Neural progenitor cell (in vitro differentiated cells): ENCODE data around the gene ABCG4. TPM values are rescaled to one million over a fixed set of nuclear protein-coding genes. Genes with fewer than 3 reads are reported as not detected.
A peak's percentile ranks its signal among the peaks of the same experiment; 100 is the strongest.

ENCODE experiments used
- DNase-seq: peaks from one replicate; pipeline ENCODE4 v3.0.0-alpha.2; 2016; ENCODE audit warnings: low spot score
- H2AFZ ChIP-seq: fragments of 200-600 bp; sonication (generic); replicated peaks from 2 replicates; pipeline ENCODE4 v1.6.1; 2016; ENCODE audit warnings: antibody characterized with exemption
- H3F3A ChIP-seq: fragments of 200-600 bp; sonication (generic); 2 replicates; pipeline ENCODE4 v1.6.1; 2016; ENCODE audit warnings: antibody characterized with exemption, low read depth
- H3K27ac ChIP-seq: fragments of 200-600 bp; sonication (generic); 2 replicates; pipeline ENCODE4 v1.5.1; 2016; ENCODE audit warnings: mild to moderate bottlenecking
- H3K27me3 ChIP-seq: fragments of 200-600 bp; sonication (generic); 2 replicates; pipeline ENCODE4 v1.6.1; 2016; ENCODE audit warnings: mild to moderate bottlenecking, moderate library complexity
- H3K36me3 ChIP-seq: fragments of 200-600 bp; sonication (generic); 2 replicates; pipeline ENCODE4 v1.5.1; 2016
- H3K4me1 ChIP-seq: fragments of 200-600 bp; sonication (generic); 2 replicates; pipeline ENCODE4 v1.6.1; 2016; ENCODE audit warnings: mixed run types
- H3K4me2 ChIP-seq: fragments of 200-600 bp; sonication (generic); 2 replicates; pipeline ENCODE4 v1.6.1; 2016
- H3K4me3 ChIP-seq: fragments of 200-600 bp; sonication (generic); 2 replicates; pipeline ENCODE4 v1.5.1; 2016
- H3K79me2 ChIP-seq: fragments of 200-600 bp; sonication (generic); 2 replicates; pipeline ENCODE4 v1.6.1; 2016; ENCODE audit warnings: low read depth
- H3K9ac ChIP-seq: fragments of 200-600 bp; sonication (generic); 2 replicates; pipeline ENCODE4 v1.6.1; 2016
- H3K9me3 ChIP-seq: fragments of 200-600 bp; sonication (generic); 2 replicates; pipeline ENCODE4 v1.5.1; 2016; ENCODE audit warnings: low read depth
- H4K20me1 ChIP-seq: fragments of 200-600 bp; sonication (generic); 2 replicates; pipeline ENCODE4 v1.6.1; 2016; ENCODE audit warnings: low read depth
- H3K27ac Mint-ChIP-seq: 3 replicates; pipeline ENCODE4 v1.8.0; 2021; ENCODE audit warnings: mixed read lengths
- H3K27me3 Mint-ChIP-seq: 2 replicates; pipeline ENCODE4 v1.8.0; 2022; ENCODE audit warnings: low read depth, mild to moderate bottlenecking, inconsistent platforms, moderate library complexity, mixed read lengths; ENCODE audit not compliant: insufficient read depth
- H3K36me3 Mint-ChIP-seq: 3 replicates; pipeline ENCODE4 v1.8.0; 2021; ENCODE audit warnings: mixed read lengths
- H3K4me1 Mint-ChIP-seq: 3 replicates; pipeline ENCODE4 v1.8.0; 2021; ENCODE audit warnings: mixed read lengths
- H3K4me3 Mint-ChIP-seq: 3 replicates; pipeline ENCODE4 v1.8.0; 2021; ENCODE audit warnings: mild to moderate bottlenecking, moderate library complexity, mixed read lengths
- H3K9me3 Mint-ChIP-seq: 3 replicates; pipeline ENCODE4 v1.8.0; 2020; ENCODE audit warnings: mixed read lengths
- CTCF ChIP-seq: fragments of 200-600 bp; sonication (generic); IDR thresholded peaks from 2 replicates; pipeline ENCODE4 v1.5.1; 2017; ENCODE audit warnings: antibody characterized with exemption, mild to moderate bottlenecking
- EZH2 ChIP-seq: fragments of 200-600 bp; sonication (generic); IDR thresholded peaks from 2 replicates; pipeline ENCODE4 v1.6.1; 2017; ENCODE audit warnings: antibody characterized with exemption, mild to moderate bottlenecking, moderate library complexity
- EZH2phosphoT487 ChIP-seq: fragments of 200-600 bp; sonication (generic); IDR thresholded peaks from 2 replicates; pipeline ENCODE4 v1.6.1; 2017; ENCODE audit warnings: antibody characterized with exemption
- total RNA-seq: library from RNA; depleted of rRNA; stranded (reverse); fragments of >200 nt; gene quantifications from 2 replicates; pipeline ENCODE4 v1.2.3, GENCODE V29; 2015; ENCODE audit warnings: low replicate concordance

Gene ABCG4
- total RNA-seq, 1 donor from 2014 or later, result 0.24 TPM

DNA sequence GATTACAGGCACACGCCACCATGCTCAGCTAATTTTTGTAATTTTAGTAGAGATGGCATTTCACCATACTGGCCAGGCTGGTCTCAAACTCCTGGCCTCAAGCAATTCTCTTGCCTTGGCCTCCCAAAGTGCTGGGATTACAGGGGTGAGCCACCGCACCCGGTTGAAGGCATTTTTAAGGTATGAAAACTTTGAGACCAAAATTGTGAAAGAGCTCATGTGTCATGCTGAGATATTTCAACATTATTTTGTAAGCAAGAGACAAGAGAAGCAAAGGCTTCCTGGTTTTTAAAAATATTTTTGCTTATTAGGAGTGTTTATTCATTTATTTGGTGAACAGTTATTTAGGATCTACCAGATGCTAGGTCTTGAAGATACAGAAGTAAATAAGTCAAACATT lies 43.3 kb downstream of the ABCG4 start:
- no peak overlapping the region for H2AFZ ChIP-seq
- no peaks in the 10 kb centered on the region for H3K79me2 ChIP-seq
- no peak overlapping the region for H3K9ac ChIP-seq
- TF ChIP-seq CTCF (no peak), EZH2 (no peak), EZH2phosphoT487 (no peak)
- DNase-seq, result no peak
- H3K36me3 Mint-ChIP-seq, result no peaks in the 10 kb centered on the region
- no peaks in the 10 kb centered on the region for H3K27me3 ChIP-seq
- no peak overlapping the region for H3K4me3 Mint-ChIP-seq
- H4K20me1 ChIP-seq, result no peaks in the 10 kb centered on the region
- H3K27me3 Mint-ChIP-seq, result peaks cover 9% of the 10 kb centered on the region
- no peaks in the 10 kb centered on the region for H3K9me3 ChIP-seq
- no peaks in the 10 kb centered on the region for H3K4me1 Mint-ChIP-seq
- no peaks in the 10 kb centered on the region for H3F3A ChIP-seq
- H3K9me3 Mint-ChIP-seq, result no peaks in the 10 kb centered on the region
- H3K27ac Mint-ChIP-seq, result no peak overlapping the region
- H3K27ac ChIP-seq, result no peak overlapping the region
- no peak overlapping the region for H3K4me2 ChIP-seq
- no peaks in the 10 kb centered on the region for H3K36me3 ChIP-seq
- no peak overlapping the region for H3K4me3 ChIP-seq
- H3K4me1 ChIP-seq, result no peaks in the 10 kb centered on the region

DNA sequence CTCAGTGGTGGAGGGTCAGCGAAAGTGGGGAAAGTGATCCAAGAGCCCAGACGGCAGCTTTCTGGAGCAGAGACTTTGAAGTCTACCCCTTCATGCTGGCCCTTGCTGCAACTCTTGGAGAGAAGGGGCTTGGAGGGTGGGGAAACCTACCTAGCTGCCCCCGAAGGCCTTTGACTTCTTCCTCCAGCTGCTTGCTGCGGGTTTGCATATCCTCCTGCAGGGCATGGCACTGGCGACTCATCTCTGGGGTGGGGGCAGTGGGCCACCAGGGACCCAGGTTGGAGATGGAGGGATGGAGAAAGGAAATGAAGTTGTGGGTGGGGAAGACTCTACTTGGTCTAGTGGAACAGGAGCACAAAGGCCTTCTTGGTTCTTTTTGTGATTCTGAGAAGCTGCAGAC lies 44.1 kb downstream of the ABCG4 start:
- no peak overlapping the region for H3K4me3 Mint-ChIP-seq
- TF ChIP-seq EZH2phosphoT487 (no peak), EZH2 (no peak), CTCF (no peak)
- no peak for DNase-seq
- no peaks in the 10 kb centered on the region for H3K4me1 ChIP-seq
- H3K27ac Mint-ChIP-seq, result no peak overlapping the region
- no peak overlapping the region for H3K4me2 ChIP-seq
- no peaks in the 10 kb centered on the region for H3K36me3 Mint-ChIP-seq
- no peak overlapping the region for H2AFZ ChIP-seq
- H3K9me3 Mint-ChIP-seq, result no peaks in the 10 kb centered on the region
- no peaks in the 10 kb centered on the region for H3K4me1 Mint-ChIP-seq
- no peaks in the 10 kb centered on the region for H3K79me2 ChIP-seq
- H3K27ac ChIP-seq, result no peak overlapping the region
- no peaks in the 10 kb centered on the region for H4K20me1 ChIP-seq
- H3F3A ChIP-seq, result no peaks in the 10 kb centered on the region
- peaks cover 9% of the 10 kb centered on the region for H3K27me3 Mint-ChIP-seq
- H3K36me3 ChIP-seq, result no peaks in the 10 kb centered on the region
- H3K9me3 ChIP-seq, result no peaks in the 10 kb centered on the region
- no peaks in the 10 kb centered on the region for H3K27me3 ChIP-seq
- no peak overlapping the region for H3K9ac ChIP-seq
- H3K4me3 ChIP-seq, result no peak overlapping the region

DNA sequence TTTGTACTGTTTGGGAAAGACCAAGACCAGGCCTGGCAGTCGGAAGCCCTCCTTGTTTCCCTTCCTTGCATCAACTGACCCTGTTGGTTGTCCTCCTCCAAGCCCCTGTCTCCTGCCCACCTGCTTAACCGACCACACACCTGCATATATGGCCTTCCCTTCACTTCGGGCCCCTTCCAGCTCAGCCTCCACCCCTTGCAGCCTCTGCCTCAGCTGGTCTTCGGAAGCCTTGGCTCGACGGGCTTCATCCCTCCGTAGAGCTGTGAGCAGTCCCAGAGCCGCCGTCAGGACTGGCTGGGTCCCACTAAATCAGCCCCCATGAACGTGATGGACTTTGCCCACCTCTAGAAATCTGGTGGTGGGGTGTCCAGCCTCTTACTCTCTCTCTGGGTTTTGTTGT lies 44.8 kb downstream of the ABCG4 start:
- Mint-ChIP-seq H3K27me3 (peaks cover 8% of the 10 kb centered on the region), H3K4me3 (peak overlapping the region; percentile 11), H3K36me3 (no peaks in the 10 kb centered on the region), H3K4me1 (no peaks in the 10 kb centered on the region), H3K27ac (no peak overlapping the region), H3K9me3 (no peaks in the 10 kb centered on the region)
- Histone ChIP-seq H3K9me3 (no peaks in the 10 kb centered on the region), H3K79me2 (no peaks in the 10 kb centered on the region), H3K27ac (no peak overlapping the region), H3K4me1 (no peaks in the 10 kb centered on the region), H3K4me3 (no peak overlapping the region), H2AFZ (no peak overlapping the region), H3K36me3 (no peaks in the 10 kb centered on the region), H3K27me3 (no peaks in the 10 kb centered on the region), H3K4me2 (no peak overlapping the region), H4K20me1 (no peaks in the 10 kb centered on the region), H3F3A (no peaks in the 10 kb centered on the region), H3K9ac (no peak overlapping the region)
- no peak for TF ChIP-seq CTCF
- no peak for TF ChIP-seq EZH2
- TF ChIP-seq EZH2phosphoT487, result no peak
- DNase-seq, result no peak
